Heart right ventricle (tissue), 16 donors: ENCODE results near the gene TMEM150C. TPM values are rescaled to one million over a fixed set of nuclear protein-coding genes. Genes with fewer than 3 reads are reported as not detected.
"Not testable (repeated sequence)": the region's sequence is repeated elsewhere in the genome, so short reads cannot be mapped to it uniquely, and the experiment has no call there.

Source experiments
- ATAC-seq, 8 donors: fragments of 200-7000 bp; cut with Tn5 transposase; one replicate each; pipeline ENCODE4 v1.9.1; 2020; ENCODE audit warnings: mild to moderate bottlenecking in 8 of 8, moderate library complexity in 8 of 8, moderate number of reproducible peaks in 1 of 8
- DNase-seq, 2 donors: peaks; one replicate each; pipeline ENCODE4 v3.0.0-alpha.2; 2020
- H3K27ac ChIP-seq, 10 donors: fragments of 200-600 bp; sonication (generic) in 2 of 10; one replicate each; pipeline versions ENCODE4 v1.5.0 to v1.8.0; 2020 to 2022; ENCODE audit warnings: mild to moderate bottlenecking in 3 of 10
- H3K27me3 ChIP-seq, 7 donors: fragments of 200-600 bp; one replicate each; pipeline ENCODE4 v1.8.0; 2021 to 2022; ENCODE audit warnings: mild to moderate bottlenecking in 2 of 7
- H3K36me3 ChIP-seq, 9 donors: fragments of 200-600 bp; sonication (generic) in 1 of 9; one replicate each; pipeline versions ENCODE4 v1.5.0 to v1.8.0; 2020 to 2022; ENCODE audit warnings: mild to moderate bottlenecking in 2 of 9
- H3K4me1 ChIP-seq, 9 donors: fragments of 200-600 bp; sonication (generic) in 1 of 9; one replicate each; pipeline versions ENCODE4 v1.5.0 to v1.8.0; 2020 to 2022; ENCODE audit warnings: mild to moderate bottlenecking in 4 of 9
- H3K4me3 ChIP-seq, 10 donors: fragments of 200-600 bp; sonication (generic) in 2 of 10; one replicate each; pipeline versions ENCODE4 v1.5.0 to v1.8.0; 2020 to 2022; ENCODE audit warnings: mild to moderate bottlenecking in 7 of 10, moderate library complexity in 2 of 10
- H3K9me3 ChIP-seq, 11 donors: fragments of 200-600 bp in 10 of 11; sonication (generic) in 2 of 11; one replicate each; pipeline versions ENCODE4 v1.5.0 to v1.8.0; 2013 to 2022; ENCODE audit warnings: mild to moderate bottlenecking in 2 of 11, control low read depth in 1 of 11, moderate library complexity in 1 of 11
- CTCF ChIP-seq, 9 donors: fragments of 200-600 bp; sonication (generic) in 2 of 9; IDR thresholded peaks; one replicate each; pipeline versions ENCODE4 v1.5.0 to v1.8.0; 2021 to 2022; ENCODE audit warnings: antibody characterized with exemption in 9 of 9, mild to moderate bottlenecking in 5 of 9, moderate library complexity in 1 of 9
- WGBS, 2 donors: extraction: QIAGEN DNeasy Blood & Tissue Kit; methylation state at CpG; one replicate each; pipeline ENCODE4 v1.1.7; 2013; ENCODE audit warnings: inconsistent platforms in 1 of 2; 5-methylcytosine and 5-hydroxymethylcytosine counted together
- intact Hi-C, 10 donors: fragments of 100-400 bp; cut with DNase I; formaldehyde crosslinking; loops; one replicate each; pipeline versions ENCODE4 v1.11.1 to v1.14.2; 2022
- polyA plus RNA-seq, 2 donors: library from polyadenylated mRNA; stranded (reverse); fragments of 200-250 nt; gene quantifications; one replicate each; pipeline ENCODE4 v1.2.3, GENCODE V29; 2013
- total RNA-seq, 10 donors: library from RNA; stranded (reverse); fragmentation: NEBNext Ultra II Directional in 3 of 10; extraction: Animal tissue kit (Norgen Biotek cat#: 25700) in 3 of 10; gene quantifications; one replicate each; pipeline versions ENCODE4 v1.2.1 to v1.2.4, GENCODE V29; 2021 to 2023
- donor health status: Arrhythmogenic right ventricular cardiomyopathy.
- donor health status: ischemic (EF 13 %, LVEDD 7.1; RV severe dilation, severe dysfunction).
- donor health status: healthy with polysubstance abuse.
- donor health status: DM: no; HTN: yes; CAD: no.
- donor health status: DM: no; HTN: no; CAD: no.
- donor health status: ischemic (EF 25% LVEDD 6.9; RV normal size, moderate dysfunction).
- donor health status: ischemic (EF 25% LVEDD 5.7; RV mildly dilated, moderate dysfunction).
- donor health status: healthy.
- donor health status: DM: yes; HTN: yes; CAD: no.
- donor health status: Ischemic cardiomyopathy.
- donor health status: ischemic (EF 35%, LVEDD 5.7; RV mildly dilated, moderate dysfunction).
- donor health status: nonischemic (EF 11% LVEDD 7.7; RV severe dilation, severe dysfunction).
- donor health status: DM: yes; HTN: yes; CAD: no.
- donor health status: PGD.
- donor health status: ischemic (EF 29% LVEDD 5.4; RV normal size, mild dysfunction).
- donor health status: nonischemic (EF 23%, LVEDD 6.1; RV moderate dilation, normal function).

Gene TMEM150C
- total and polyA plus RNA-seq, 12 donors: 6.5 to 22.7 (median 12.6) TPM

- Histone ChIP-seq H3K9me3 (no peaks in the 10 kb centered on the region), H3K4me1 (peaks cover 0 to 7% (median 0%) of the 10 kb centered on the region in 9 donors), H3K27ac (no peak overlapping the region), H3K36me3 (no peaks in the 10 kb centered on the region), H3K27me3 (no peaks in the 10 kb centered on the region), H3K4me3 (no peak overlapping the region)
- no peak for TF ChIP-seq CTCF (IDR thresholded peaks at IDR 0.05)
- WGBS, 2 donors: 94 to 96% methylated on average over 10 of the region's 10 CpGs
- intact Hi-C loops: no loop called here
- no peak for DNase-seq
- ATAC-seq: no peak
These were observed 80.8 kb downstream of the TMEM150C start for GRCh38 chr4:82480771-82481505.

GRCh38 chr4:82479562-82479961 is 82.2 kb downstream of the TMEM150C start:
- Histone ChIP-seq H3K27ac (no peak overlapping the region), H3K4me1 (no peaks in the 10 kb centered on the region), H3K9me3 (no peaks in the 10 kb centered on the region), H3K36me3 (no peaks in the 10 kb centered on the region), H3K4me3 (no peak overlapping the region), H3K27me3 (no peaks in the 10 kb centered on the region)
- TF ChIP-seq CTCF (IDR thresholded peaks at IDR 0.05): no peak
- no peak for DNase-seq
- 95 to 96% methylated on average over 14 of the region's 14 CpGs for WGBS, 2 donors
- no peak for ATAC-seq
- intact Hi-C loops: no loop called here

- H3K4me3 ChIP-seq, H3K9me3 ChIP-seq, H3K27ac ChIP-seq, ATAC-seq, H3K36me3 ChIP-seq, DNase-seq, intact Hi-C loops, H3K4me1 ChIP-seq, H3K27me3 ChIP-seq: not testable (repeated sequence)
- WGBS, 2 donors: 92 to 93% methylated on average over 8 to 9 of the region's 9 CpGs
These were observed 84.3 kb downstream of the TMEM150C start for GRCh38 chr4:82477469-82477868.

DNA sequence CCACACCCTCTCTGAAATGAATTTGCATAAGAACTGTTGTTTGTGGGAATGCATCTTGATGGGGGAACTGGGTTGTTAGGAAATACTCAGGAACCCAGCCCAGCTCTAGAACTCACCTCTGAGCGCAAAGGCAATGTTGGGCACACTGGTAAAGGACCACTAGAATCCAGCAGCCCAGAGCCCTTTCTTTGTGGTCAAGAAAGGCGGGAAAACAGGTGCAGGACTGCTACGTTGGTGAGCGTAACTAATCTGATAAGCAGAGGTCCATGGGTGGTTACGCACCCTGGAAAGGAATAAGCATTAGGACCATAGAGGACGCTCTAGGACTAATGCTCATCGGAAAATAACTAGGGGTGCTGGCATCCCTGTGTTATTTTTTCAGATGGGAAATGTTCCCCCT is 85.9 kb downstream of the TMEM150C start:
- ATAC-seq, H3K9me3 ChIP-seq, H3K4me1 ChIP-seq, DNase-seq, H3K27ac ChIP-seq, H3K4me3 ChIP-seq, H3K36me3 ChIP-seq, H3K27me3 ChIP-seq, intact Hi-C loops: not testable (repeated sequence)
- WGBS, 2 donors: 91 to 93% methylated on average over 7 of the region's 7 CpGs

- ATAC-seq (no peak), DNase-seq (no peak)
- no peaks in the 10 kb centered on the region for H3K4me1 ChIP-seq
- H3K36me3 ChIP-seq: no peaks in the 10 kb centered on the region
- no peak overlapping the region for H3K4me3 ChIP-seq
- H3K27me3 ChIP-seq: no peaks in the 10 kb centered on the region
- no peak overlapping the region for H3K27ac ChIP-seq
- intact Hi-C loops: no loop called here
- no peaks in the 10 kb centered on the region for H3K9me3 ChIP-seq
- no peak for TF ChIP-seq CTCF (IDR thresholded peaks at IDR 0.05)
- WGBS, 2 donors: 95 to 98% methylated on average over 15 of the region's 15 CpGs
These were observed 88.1 kb downstream of the TMEM150C start for GRCh38 chr4:82473621-82474164.

DNA sequence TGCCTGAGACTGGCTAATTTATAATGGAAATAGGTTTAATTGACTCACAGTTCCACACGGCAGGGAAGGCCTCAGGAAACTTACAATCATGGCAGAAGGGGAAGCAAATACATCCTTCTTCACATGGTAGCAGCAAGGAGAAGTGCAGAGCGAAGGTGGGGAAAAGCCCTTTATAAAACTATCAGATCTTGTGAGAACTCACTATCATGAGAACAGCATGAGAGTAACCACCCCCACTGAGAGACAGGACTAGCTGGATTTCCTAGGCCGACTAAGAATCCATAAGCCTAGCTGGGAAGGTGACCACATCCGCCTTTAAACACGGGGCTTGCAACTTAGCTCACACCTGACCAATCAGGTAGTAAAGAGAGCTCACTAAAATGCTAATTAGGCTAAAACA is 88.7 kb downstream of the TMEM150C start:
- ATAC-seq: not testable (repeated sequence)
- WGBS, 2 donors: 54 to 57% methylated on average over 5 of the region's 5 CpGs

More for the DNA sequence above, 88.7 kb downstream of the TMEM150C start:
- intact Hi-C loops, DNase-seq, H3K4me3 ChIP-seq, H3K27ac ChIP-seq, H3K9me3 ChIP-seq, H3K36me3 ChIP-seq, H3K4me1 ChIP-seq, H3K27me3 ChIP-seq: not testable (repeated sequence)
